Natural killer cell (primary cell): ENCODE data around the gene ATP11A. TPM values are rescaled to one million over a fixed set of nuclear protein-coding genes. Genes with fewer than 3 reads are reported as not detected.
"Not testable (repeated sequence)": the region's sequence is repeated elsewhere in the genome, so short reads cannot be mapped to it uniquely, and the experiment has no call there.

ENCODE experiments used
- ATAC-seq, 3 donors: fragments of 150-1000 bp in 2 of 3; fragments of 200-7000 bp in 1 of 3; cut with Tn5 transposase; 1 replicate in 1 of 3; 2 replicates in 2 of 3; pipeline ENCODE4 v1.10.0; 2021; ENCODE audit warnings: mild to moderate bottlenecking in 2 of 3, moderate library complexity in 2 of 3
- DNase-seq, 2 donors: peaks; one replicate each; pipeline versions ENCODE4 v3.0.0 to v3.0.0-alpha.2; 2013 to 2021; ENCODE audit warnings: mixed read lengths in 1 of 2
- H3K27ac ChIP-seq: one replicate; pipeline ENCODE4 v1.5.1; 2013; ENCODE audit warnings: mild to moderate bottlenecking, low read length
- H3K27me3 ChIP-seq: one replicate; pipeline ENCODE4 v1.6.1; 2013; ENCODE audit warnings: low read length; ENCODE audit not compliant: control insufficient read depth, insufficient read depth
- H3K36me3 ChIP-seq: one replicate; pipeline ENCODE4 v1.6.1; 2013; ENCODE audit warnings: low read length; ENCODE audit not compliant: control insufficient read depth, insufficient read depth
- H3K4me1 ChIP-seq: one replicate; pipeline ENCODE4 v1.6.1; 2013; ENCODE audit warnings: low read length; ENCODE audit not compliant: control insufficient read depth, insufficient read depth
- H3K4me3 ChIP-seq: one replicate; pipeline ENCODE4 v1.5.1; 2013; ENCODE audit warnings: low read length
- H3K9me3 ChIP-seq: one replicate; pipeline ENCODE4 v1.6.1; 2013; ENCODE audit warnings: low read length; ENCODE audit not compliant: control insufficient read depth, insufficient read depth
- H3K27ac Mint-ChIP-seq, 2 donors: one replicate each; pipeline ENCODE4 v1.8.0; 2022; ENCODE audit warnings: mild to moderate bottlenecking in 2 of 2, mixed read lengths in 2 of 2, moderate library complexity in 1 of 2
- H3K27me3 Mint-ChIP-seq, 2 donors: one replicate each; pipeline ENCODE4 v1.8.0; 2022; ENCODE audit warnings: low read depth in 2 of 2, mixed read lengths in 2 of 2
- H3K36me3 Mint-ChIP-seq: one replicate; pipeline ENCODE4 v1.8.0; 2022; ENCODE audit warnings: mixed read lengths
- H3K4me1 Mint-ChIP-seq, 2 donors: one replicate each; pipeline ENCODE4 v1.8.0; 2022; ENCODE audit warnings: mixed read lengths in 2 of 2
- H3K4me3 Mint-ChIP-seq: one replicate; pipeline ENCODE4 v1.8.0; 2022; ENCODE audit warnings: mild to moderate bottlenecking, moderate library complexity, mixed read lengths
- H3K9me3 Mint-ChIP-seq, 2 donors: one replicate each; pipeline ENCODE4 v1.8.0; 2022; ENCODE audit warnings: mixed read lengths in 2 of 2
- CTCF ChIP-seq: fragments of 200-600 bp; IDR thresholded peaks from one replicate; pipeline ENCODE4 v1.8.0; 2022; ENCODE audit warnings: antibody characterized with exemption
- WGBS: methylation state at CpG from one replicate; pipeline ENCODE4 v1.1.7; 2013; ENCODE audit warnings: missing lambda C conversion rate; ENCODE audit not compliant: insufficient coverage; 5-methylcytosine and 5-hydroxymethylcytosine counted together
- intact Hi-C: fragments of 100-400 bp; cut with micrococcal nuclease; formaldehyde crosslinking; loops from one replicate; pipeline ENCODE4 v1.14.2; 2022
- total RNA-seq, 4 donors: library from RNA; stranded (reverse); fragments of 120-200 nt in 1 of 4; gene quantifications; one replicate each; pipeline versions ENCODE4 v1.2.3 to v1.2.4, GENCODE V29; 2013 to 2022

ATP11A gene
- total RNA-seq, 3 donors from 2014 or later (not counting 1 experiment from before 2014, with no cell fraction given) = 47.1 to 68.6 (median 50.7) TPM

- Mint-ChIP-seq H3K9me3 (no peaks in the 10 kb centered on the region), H3K4me3 (no peak overlapping the region), H3K27ac (no peak overlapping the region), H3K36me3 (no peaks in the 10 kb centered on the region), H3K27me3 (peaks cover 19 to 25% of the 10 kb centered on the region in 2 donors), H3K4me1 (no peaks in the 10 kb centered on the region)
- intact Hi-C loops = no loop called here
- Histone ChIP-seq H3K4me3 (no peak overlapping the region), H3K27ac (no peak overlapping the region), H3K27me3 (no peaks in the 10 kb centered on the region), H3K4me1 (no peaks in the 10 kb centered on the region), H3K9me3 (no peaks in the 10 kb centered on the region), H3K36me3 (no peaks in the 10 kb centered on the region)
- DNase-seq (no peak), ATAC-seq (no peak)
- WGBS = 74% methylated on average over 9 of the region's 15 CpGs
- no peak for TF ChIP-seq CTCF
Observed at GRCh38 chr13:112674412-112675365, 15.1 kb upstream of the ATP11A start.

- Mint-ChIP-seq H3K4me3 (no peak overlapping the region), H3K9me3 (no peaks in the 10 kb centered on the region), H3K27me3 (peaks cover 19 to 25% of the 10 kb centered on the region in 2 donors), H3K27ac (no peak overlapping the region), H3K36me3 (no peaks in the 10 kb centered on the region), H3K4me1 (no peaks in the 10 kb centered on the region)
- H3K27me3 ChIP-seq = no peaks in the 10 kb centered on the region
- H3K27ac ChIP-seq = no peak overlapping the region
- TF ChIP-seq CTCF = no peak
- H3K4me3 ChIP-seq = no peak overlapping the region
- H3K9me3 ChIP-seq = no peaks in the 10 kb centered on the region
- intact Hi-C loops = no loop called here
- DNase-seq (no peak), ATAC-seq (no peak)
- H3K36me3 ChIP-seq = no peaks in the 10 kb centered on the region
- WGBS = 81% methylated on average over 7 of the region's 7 CpGs
- H3K4me1 ChIP-seq = no peaks in the 10 kb centered on the region
Observed at GRCh38 chr13:112675366-112675756, 14.5 kb upstream of the ATP11A start.

- H3K36me3 ChIP-seq, H3K27ac ChIP-seq, H3K9me3 ChIP-seq, H3K4me3 Mint-ChIP-seq, ATAC-seq, DNase-seq, H3K27me3 ChIP-seq, H3K4me1 ChIP-seq, intact Hi-C loops, H3K27ac Mint-ChIP-seq, H3K4me1 Mint-ChIP-seq, H3K36me3 Mint-ChIP-seq, H3K4me3 ChIP-seq, H3K9me3 Mint-ChIP-seq: not testable (repeated sequence)
- H3K27me3 Mint-ChIP-seq = peaks cover 19 to 25% of the 10 kb centered on the region in 2 donors
- WGBS = 95% methylated on average over 7 of the region's 9 CpGs
Observed at GRCh38 chr13:112677421-112677962, 12.3 kb upstream of the ATP11A start.

- H3K36me3 ChIP-seq = no peaks in the 10 kb centered on the region
- no peak overlapping the region for H3K4me3 Mint-ChIP-seq
- ATAC-seq (no peak), DNase-seq (no peak)
- H3K9me3 Mint-ChIP-seq = no peaks in the 10 kb centered on the region
- TF ChIP-seq CTCF = no peak
- no peak overlapping the region for H3K4me3 ChIP-seq
- H3K27me3 ChIP-seq = no peaks in the 10 kb centered on the region
- H3K27me3 Mint-ChIP-seq = peaks cover 8 to 10% of the 10 kb centered on the region in 2 donors
- H3K36me3 Mint-ChIP-seq = no peaks in the 10 kb centered on the region
- intact Hi-C loops = no loop called here
- no peak overlapping the region for H3K27ac Mint-ChIP-seq
- H3K4me1 ChIP-seq = no peaks in the 10 kb centered on the region
- no peaks in the 10 kb centered on the region for H3K4me1 Mint-ChIP-seq
- WGBS = 92% methylated on average over 17 of the region's 17 CpGs
- H3K9me3 ChIP-seq = no peaks in the 10 kb centered on the region
- H3K27ac ChIP-seq = no peak overlapping the region
Observed at GRCh38 chr13:112679381-112679780, 10.5 kb upstream of the ATP11A start.
